HL-60/S4 treated with retinoic acid at 250 ng/mL for 4 days and 3 days (cell line): ENCODE data around the gene MAN1C1.

Experiments
- in situ Hi-C: fragments of 300-500 bp; cut with MboI; formaldehyde crosslinking; loops from 2 replicates; pipeline ENCODE4 v1.7.0; 2022; ENCODE audit warnings: low sequenced_read_pairs

The MAN1C1 gene

GRCh38 chr1:25756215-25756614 lies 139.6 kb downstream of the MAN1C1 start:
- in situ Hi-C loops = no loop called here

GRCh38 chr1:25757151-25757845 lies 140.7 kb downstream of the MAN1C1 start:
- in situ Hi-C loops = no loop called here

GRCh38 chr1:25757846-25758185 lies 141.2 kb downstream of the MAN1C1 start:
- in situ Hi-C loops = no loop called here

GRCh38 chr1:25758466-25759070 lies 142.0 kb downstream of the MAN1C1 start:
- in situ Hi-C loops = no loop called here

GRCh38 chr1:25760122-25760719 lies 143.6 kb downstream of the MAN1C1 start:
- in situ Hi-C loops = no loop called here

GRCh38 chr1:25760871-25761270 lies 144.3 kb downstream of the MAN1C1 start:
- in situ Hi-C loops = no loop called here

GRCh38 chr1:25763493-25763892 lies 146.9 kb downstream of the MAN1C1 start:
- in situ Hi-C loops = no loop called here

- in situ Hi-C loops = no loop called here
These were observed 148.7 kb downstream of the MAN1C1 start for GRCh38 chr1:25765136-25765922.

- in situ Hi-C loops = no loop called here
These were observed 149.5 kb downstream of the MAN1C1 start for GRCh38 chr1:25765923-25766589.

GRCh38 chr1:25766721-25767436 lies 150.3 kb downstream of the MAN1C1 start:
- in situ Hi-C loops = no loop called here

- in situ Hi-C loops = no loop called here
These were observed 150.8 kb downstream of the MAN1C1 start for GRCh38 chr1:25767437-25767770.

- in situ Hi-C loops = no loop called here
These were observed 152.4 kb downstream of the MAN1C1 start for GRCh38 chr1:25768999-25769398.

- in situ Hi-C loops = no loop called here
These were observed 153.2 kb downstream of the MAN1C1 start for GRCh38 chr1:25769625-25770383.

GRCh38 chr1:25770541-25771220 lies 154.1 kb downstream of the MAN1C1 start:
- in situ Hi-C loops = no loop called here

- in situ Hi-C loops = no loop called here
These were observed 154.9 kb downstream of the MAN1C1 start for GRCh38 chr1:25771221-25772114.

GRCh38 chr1:25772164-25772563 lies 155.6 kb downstream of the MAN1C1 start:
- in situ Hi-C loops = no loop called here

GRCh38 chr1:25772692-25773245 lies 156.2 kb downstream of the MAN1C1 start:
- in situ Hi-C loops = no loop called here
